AG04449 (cell line): Measurements from ENCODE around the gene MRPL38.

Experiments used
- CTCF ChIA-PET: fragments of 350-600 bp; formaldehyde crosslinking; extraction: SDS; loops from one replicate; lab custom pipeline; 2021; ENCODE audit warnings: antibody characterized with exemption; lab: Yijun Ruan, JAX
- POLR2A ChIA-PET: fragments of 400-600, 350-600 bp; formaldehyde crosslinking; extraction: SDS; loops from one replicate; lab custom pipeline; 2020; ENCODE audit warnings: antibody characterized with exemption, inconsistent platforms; lab: Yijun Ruan, JAX
- DNase-seq: peaks from one replicate; pipeline ENCODE4 v3.0.0-alpha.2; 2010; ENCODE audit warnings: low read depth, low spot score
- H3K4me3 ChIP-seq: 2 replicates; pipeline ENCODE4 v1.5.1; 2011; ENCODE audit warnings: low read depth, mild to moderate bottlenecking, control low read depth, low read length
- TF ChIP-seq, protein P1 (sequence below): IDR thresholded peaks from one replicate; pipeline ENCODE4 v1.5.1; 2011; ENCODE audit warnings: mild to moderate bottlenecking, moderate library complexity, low read length, control low read depth, inconsistent platforms; ENCODE audit not compliant: insufficient read depth; ENCODE audit errors: missing control alignments

Gene MRPL38

DNA sequence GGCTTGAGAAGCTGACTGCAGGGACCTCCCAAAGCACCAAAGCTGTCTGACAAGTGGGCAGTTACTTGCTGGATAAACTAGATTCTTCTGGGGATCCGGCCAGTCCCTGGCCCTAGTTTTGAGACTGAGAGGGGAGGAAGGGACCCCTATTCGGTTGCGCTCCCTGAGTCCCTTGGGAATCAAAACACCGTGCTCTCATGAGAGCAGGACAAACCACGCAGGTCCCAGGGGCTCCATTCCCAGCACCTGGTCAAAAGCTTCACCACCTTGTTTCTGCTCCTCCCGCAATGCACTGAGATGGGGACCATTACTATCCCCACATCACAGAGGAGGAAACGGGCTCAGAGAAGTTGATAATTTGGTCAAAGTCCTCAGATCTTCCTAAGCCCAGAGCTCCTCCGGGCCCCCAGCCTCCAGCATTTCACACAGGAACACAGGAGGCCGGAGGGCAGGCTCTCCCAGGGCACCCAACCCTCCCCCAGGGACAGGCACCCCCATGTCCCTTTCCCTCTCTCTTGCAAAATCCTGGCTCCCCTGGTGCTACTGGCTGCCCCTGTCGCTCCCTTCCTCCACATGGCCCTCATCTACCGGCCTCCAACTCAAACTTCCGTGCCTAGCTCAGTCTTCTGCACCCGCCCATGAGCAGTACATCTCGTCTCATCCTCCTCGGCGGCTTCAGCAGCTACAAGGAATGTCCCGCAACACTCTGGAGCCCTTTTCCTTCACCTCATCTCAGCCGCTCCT lies 11.2 kb downstream of the MRPL38 start:
- TF ChIP-seq, protein P1, sequence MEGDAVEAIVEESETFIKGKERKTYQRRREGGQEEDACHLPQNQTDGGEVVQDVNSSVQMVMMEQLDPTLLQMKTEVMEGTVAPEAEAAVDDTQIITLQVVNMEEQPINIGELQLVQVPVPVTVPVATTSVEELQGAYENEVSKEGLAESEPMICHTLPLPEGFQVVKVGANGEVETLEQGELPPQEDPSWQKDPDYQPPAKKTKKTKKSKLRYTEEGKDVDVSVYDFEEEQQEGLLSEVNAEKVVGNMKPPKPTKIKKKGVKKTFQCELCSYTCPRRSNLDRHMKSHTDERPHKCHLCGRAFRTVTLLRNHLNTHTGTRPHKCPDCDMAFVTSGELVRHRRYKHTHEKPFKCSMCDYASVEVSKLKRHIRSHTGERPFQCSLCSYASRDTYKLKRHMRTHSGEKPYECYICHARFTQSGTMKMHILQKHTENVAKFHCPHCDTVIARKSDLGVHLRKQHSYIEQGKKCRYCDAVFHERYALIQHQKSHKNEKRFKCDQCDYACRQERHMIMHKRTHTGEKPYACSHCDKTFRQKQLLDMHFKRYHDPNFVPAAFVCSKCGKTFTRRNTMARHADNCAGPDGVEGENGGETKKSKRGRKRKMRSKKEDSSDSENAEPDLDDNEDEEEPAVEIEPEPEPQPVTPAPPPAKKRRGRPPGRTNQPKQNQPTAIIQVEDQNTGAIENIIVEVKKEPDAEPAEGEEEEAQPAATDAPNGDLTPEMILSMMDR = no peak
- CTCF ChIA-PET = interaction anchor here (1.0 to 6.5 kb wide), 6 partner anchors 11 to 260 kb away, joined by 3 to 32 read pairs (median 4); partner anchors contain the start of genes GALK1, MRPL38, SMIM5 and TRIM47
- no peak for DNase-seq
- POLR2A ChIA-PET = interaction anchor here (1.0 kb wide), 1 partner anchor 115 kb away, joined by 3 read pairs; no protein-coding TSS in a partner anchor
- no peak overlapping the region for H3K4me3 ChIP-seq

DNA sequence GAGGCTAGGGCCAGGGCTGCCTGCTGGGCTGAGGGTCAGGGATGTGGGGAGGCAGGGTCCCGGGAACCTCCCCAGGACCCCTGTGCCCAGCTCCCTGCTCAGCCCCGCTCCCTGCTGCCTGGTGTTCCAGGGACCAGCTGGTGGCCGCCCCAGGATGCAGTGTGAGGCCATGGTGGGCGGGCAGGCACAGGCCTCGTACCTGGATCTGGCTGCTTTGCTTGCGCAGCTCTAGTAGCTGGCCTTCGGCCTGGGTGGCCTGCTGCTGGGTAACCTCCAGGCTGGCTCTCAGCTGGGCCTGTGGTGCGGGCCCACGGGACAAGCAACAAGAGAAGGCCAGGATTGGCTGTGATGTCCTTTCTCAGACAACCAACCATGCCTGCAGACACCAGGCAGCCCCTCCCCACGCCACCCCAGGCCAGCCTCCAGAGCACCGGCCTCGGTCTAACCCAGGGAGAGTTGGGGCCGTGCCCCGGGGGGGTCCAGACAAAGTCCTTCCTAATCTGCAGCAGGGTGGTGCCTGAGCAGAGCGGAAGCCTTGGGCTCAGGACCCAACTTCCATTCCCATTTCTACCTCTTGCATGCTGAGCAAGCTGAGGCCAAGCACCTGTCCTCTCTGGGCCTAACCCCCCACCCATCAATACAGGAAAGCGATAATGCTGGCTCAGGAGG lies 12.0 kb downstream of the MRPL38 start:
- no peak for DNase-seq
- ChIA-PET CTCF (interaction anchor here (0.8 to 6.5 kb wide), 5 partner anchors 12 to 259 kb away, joined by 3 to 32 read pairs (median 4); partner anchors contain the start of genes MRPL38, SMIM5 and TRIM47), POLR2A (interaction anchor here (1.0 kb wide), 1 partner anchor 114 kb away, joined by 3 read pairs; no protein-coding TSS in a partner anchor)
- TF ChIP-seq, protein P1 = no peak
- no peak overlapping the region for H3K4me3 ChIP-seq

DNA sequence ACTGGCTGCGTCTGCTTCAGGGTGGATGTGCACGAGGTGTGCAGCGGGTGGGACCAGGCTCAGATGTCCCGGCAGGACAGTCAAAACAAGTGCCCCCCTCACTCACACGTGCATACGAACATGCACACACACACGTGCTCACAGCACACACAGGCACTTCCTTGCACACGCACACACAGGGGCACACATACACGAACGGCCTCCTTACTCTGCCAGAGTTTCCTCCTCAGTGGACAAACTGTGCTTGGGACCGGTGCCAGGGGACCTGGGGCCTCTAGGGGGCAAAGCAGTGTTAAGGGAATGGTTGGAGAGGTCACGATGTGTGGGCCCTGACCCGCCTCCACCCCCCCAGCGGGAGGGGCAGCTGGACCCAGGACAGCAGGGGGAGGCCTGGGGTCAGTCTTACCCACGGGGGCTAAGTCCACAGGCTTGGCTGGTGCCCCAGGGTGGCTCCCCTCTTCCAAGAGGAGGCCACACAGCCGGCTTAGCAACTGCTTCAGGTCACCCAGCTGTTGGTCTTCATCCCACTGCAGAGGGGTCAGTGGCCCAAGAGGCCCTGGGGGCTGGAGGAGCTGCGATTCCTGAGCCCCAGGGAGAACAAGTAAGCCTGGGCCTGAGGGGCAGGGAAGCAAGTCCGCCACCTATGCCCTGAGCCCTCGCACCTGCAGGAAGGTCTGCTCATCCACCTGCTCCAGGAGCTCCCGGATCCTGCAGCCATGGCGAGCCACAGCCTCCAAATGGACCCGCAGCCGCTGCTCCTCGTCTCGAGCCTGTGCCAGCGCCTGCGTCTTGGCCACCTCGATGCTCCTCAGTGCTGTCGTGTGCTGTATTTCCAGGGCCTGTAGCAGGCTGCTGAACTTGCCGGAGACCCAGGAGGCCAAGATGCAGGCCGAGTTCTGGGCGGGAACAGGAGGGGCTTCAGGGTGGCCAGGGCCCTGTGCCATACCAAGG lies 12.8 kb downstream of the MRPL38 start:
- CTCF ChIA-PET = interaction anchor here (0.8 to 6.5 kb wide), 2 partner anchors 13 kb away, joined by 4 to 32 read pairs; partner anchors contain the start of genes MRPL38 and TRIM47
- no peak overlapping the region for H3K4me3 ChIP-seq
- no peak for DNase-seq
- POLR2A ChIA-PET = no interaction called here
- TF ChIP-seq, protein P1 = no peak

DNA sequence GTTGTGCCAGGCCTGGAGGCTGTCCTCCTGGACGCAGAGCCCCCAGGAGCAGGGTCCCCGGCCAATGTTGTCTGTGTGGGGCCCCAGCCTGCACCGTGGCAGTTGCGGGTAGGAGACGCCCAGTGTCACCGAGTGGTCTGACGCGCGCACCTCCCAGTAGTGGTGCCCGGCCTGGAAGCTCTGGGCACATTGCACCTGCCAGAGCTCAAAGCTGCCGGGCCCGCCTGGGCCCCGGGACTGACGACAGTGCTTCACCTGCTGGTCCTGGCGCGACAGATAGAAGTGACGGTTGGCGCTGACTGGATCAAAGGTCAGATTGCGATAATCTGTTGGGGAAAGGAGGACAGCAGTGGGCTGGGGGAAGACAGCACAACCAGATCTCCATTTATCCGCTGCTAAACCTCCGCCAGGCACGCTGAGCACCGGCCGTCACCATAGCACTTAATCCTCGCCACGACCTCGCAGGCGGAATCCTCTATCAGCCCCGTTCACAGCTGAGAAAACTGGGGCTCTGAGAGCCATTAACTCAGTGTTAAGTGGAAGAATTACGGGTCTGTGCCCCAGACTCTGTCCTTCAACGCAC lies 13.6 kb downstream of the MRPL38 start:
- no peak overlapping the region for H3K4me3 ChIP-seq
- DNase-seq = no peak
- TF ChIP-seq, protein P1 = no peak
- ChIA-PET POLR2A (no interaction called here), CTCF (interaction anchor here (6.5 kb wide), 1 partner anchor 13 kb away, joined by 32 read pairs; the partner anchor contains the start of gene TRIM47)

DNA sequence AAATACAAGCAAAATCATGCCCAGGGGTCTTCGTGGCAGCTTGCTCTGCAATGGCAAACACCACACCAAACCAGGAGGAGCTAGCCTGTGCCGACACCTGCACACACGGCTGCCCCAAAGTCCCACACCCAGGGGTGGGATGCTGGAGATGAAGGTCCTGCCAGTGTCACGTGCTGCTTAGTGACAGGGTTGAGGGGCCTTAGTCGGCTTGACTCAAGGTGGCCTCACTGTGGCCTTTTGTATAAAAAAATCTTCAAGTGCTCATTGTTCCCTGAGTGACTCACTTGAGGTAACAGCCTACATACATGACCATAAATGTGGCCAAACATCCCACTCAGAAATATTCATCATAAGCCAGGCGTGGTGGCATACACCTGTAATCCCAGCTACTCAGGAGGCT lies 15.2 kb downstream of the MRPL38 start:
- ChIA-PET CTCF (interaction anchor here (6.5 kb wide), 1 partner anchor 11 kb away, joined by 32 read pairs; the partner anchor contains the start of gene TRIM47), POLR2A (interaction anchor here (0.7 to 1.2 kb wide), 2 partner anchors 11 to 106 kb away, joined by 3 to 4 read pairs; no protein-coding TSS in a partner anchor)
- no peak for DNase-seq
- H3K4me3 ChIP-seq = no peak overlapping the region
- TF ChIP-seq, protein P1 = no peak
